MM.1S (cell line): ENCODE measurements around the gene LMO7.

Source experiments
- EZH2 ChIP-seq: fragments of 300-600 bp; sonication (generic); optimal IDR thresholded peaks from 2 replicates; pipeline ENCODE3; 2017; ENCODE audit warnings: low read depth, mild to moderate bottlenecking, antibody characterized with exemption, low read length, mixed read lengths
- EZH2phosphoT487 ChIP-seq: fragments of 300-600 bp; sonication (generic); IDR thresholded peaks from 2 replicates; pipeline ENCODE4 v1.6.1; 2018; ENCODE audit warnings: antibody characterized with exemption, low read length
- TF ChIP-seq, protein P1 (sequence below): fragments of 300-600 bp; sonication (generic); IDR thresholded peaks from 2 replicates; pipeline ENCODE4 v1.5.1; 2016; ENCODE audit warnings: antibody characterized with exemption, low read length, mixed read lengths

DNA sequence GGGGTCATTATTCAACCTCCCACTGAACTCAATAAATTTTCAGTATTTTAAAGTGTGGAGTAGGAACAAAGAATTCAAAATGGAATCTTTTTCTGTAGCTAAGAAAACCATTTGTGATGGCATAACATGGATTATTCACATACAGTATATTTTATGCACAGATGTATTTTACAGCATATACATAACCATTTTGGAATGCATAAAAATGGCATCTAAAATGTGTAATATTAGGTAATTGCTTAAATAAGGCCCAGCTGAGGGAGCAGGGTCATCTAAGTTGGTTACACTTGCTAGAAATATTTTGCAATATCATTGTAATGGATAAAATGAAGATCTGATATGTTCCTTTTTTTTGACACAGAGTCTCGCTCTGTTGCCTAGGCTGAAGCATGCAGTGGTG is 146.9 kb downstream of the LMO7 start:
- TF ChIP-seq, protein P1, sequence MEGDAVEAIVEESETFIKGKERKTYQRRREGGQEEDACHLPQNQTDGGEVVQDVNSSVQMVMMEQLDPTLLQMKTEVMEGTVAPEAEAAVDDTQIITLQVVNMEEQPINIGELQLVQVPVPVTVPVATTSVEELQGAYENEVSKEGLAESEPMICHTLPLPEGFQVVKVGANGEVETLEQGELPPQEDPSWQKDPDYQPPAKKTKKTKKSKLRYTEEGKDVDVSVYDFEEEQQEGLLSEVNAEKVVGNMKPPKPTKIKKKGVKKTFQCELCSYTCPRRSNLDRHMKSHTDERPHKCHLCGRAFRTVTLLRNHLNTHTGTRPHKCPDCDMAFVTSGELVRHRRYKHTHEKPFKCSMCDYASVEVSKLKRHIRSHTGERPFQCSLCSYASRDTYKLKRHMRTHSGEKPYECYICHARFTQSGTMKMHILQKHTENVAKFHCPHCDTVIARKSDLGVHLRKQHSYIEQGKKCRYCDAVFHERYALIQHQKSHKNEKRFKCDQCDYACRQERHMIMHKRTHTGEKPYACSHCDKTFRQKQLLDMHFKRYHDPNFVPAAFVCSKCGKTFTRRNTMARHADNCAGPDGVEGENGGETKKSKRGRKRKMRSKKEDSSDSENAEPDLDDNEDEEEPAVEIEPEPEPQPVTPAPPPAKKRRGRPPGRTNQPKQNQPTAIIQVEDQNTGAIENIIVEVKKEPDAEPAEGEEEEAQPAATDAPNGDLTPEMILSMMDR, result no peak
- TF ChIP-seq EZH2phosphoT487 (no peak), EZH2 (no peak)
